Activated naive CD4-positive, alpha-beta T cell treated with anti-CD3 and anti-CD28 coated beads for 36 hours (primary cell): Measurements from ENCODE around the gene FBXO17. TPM values are rescaled to one million over a fixed set of nuclear protein-coding genes. Genes with fewer than 3 reads are reported as not detected.
"Not testable (repeated sequence)": the region's sequence is repeated elsewhere in the genome, so short reads cannot be mapped to it uniquely, and the experiment has no call there.

Source experiments
- CTCF ChIA-PET: fragments of 350-600 bp; sonication (Branson Sonifier 250); formaldehyde crosslinking; loops from one replicate; lab custom pipeline; 2021; ENCODE audit warnings: antibody characterized with exemption; lab: Charles Lee
- DNase-seq: peaks from one replicate; pipeline ENCODE4 v3.0.0-alpha.2; 2020
- H3K27ac Mint-ChIP-seq: one replicate; pipeline ENCODE4 v1.8.0; 2021; ENCODE audit warnings: mild to moderate bottlenecking, mixed read lengths
- H3K27me3 Mint-ChIP-seq: one replicate; pipeline ENCODE4 v1.8.0; 2021; ENCODE audit warnings: low read depth, mixed read lengths
- H3K36me3 Mint-ChIP-seq: one replicate; pipeline ENCODE4 v1.8.0; 2021; ENCODE audit warnings: low read depth, mixed read lengths
- H3K4me1 Mint-ChIP-seq: one replicate; pipeline ENCODE4 v1.8.0; 2021; ENCODE audit warnings: low read depth, mixed read lengths
- H3K4me3 Mint-ChIP-seq: one replicate; pipeline ENCODE4 v1.8.0; 2021; ENCODE audit warnings: mild to moderate bottlenecking, moderate library complexity, mixed read lengths
- H3K9me3 Mint-ChIP-seq: one replicate; pipeline ENCODE4 v1.8.0; 2021; ENCODE audit warnings: mixed read lengths
- intact Hi-C: fragments of 100-400 bp; cut with micrococcal nuclease; formaldehyde crosslinking; loops from one replicate; pipeline ENCODE4 v1.15.1; 2023
- total RNA-seq, 2 experiments: library from RNA; stranded (reverse); gene quantifications; one replicate each; pipeline ENCODE4 v1.2.3, GENCODE V29; 2021

The FBXO17 gene
- total RNA-seq, 2 experiments from 2014 or later: 0.07 TPM; not detected in 1

- H3K4me1 Mint-ChIP-seq, H3K9me3 Mint-ChIP-seq, H3K27ac Mint-ChIP-seq, DNase-seq, H3K4me3 Mint-ChIP-seq, H3K36me3 Mint-ChIP-seq, intact Hi-C loops: not testable (repeated sequence)
- CTCF ChIA-PET: interaction anchor here (1.0 kb wide), 1 partner anchor 67 kb away, joined by 3 read pairs; the partner anchor contains the start of genes MRPS12 and SARS2
- H3K27me3 Mint-ChIP-seq: peaks cover 17% of the 10 kb centered on the region
Measured at GRCh38 chr19:38997576-38997975, 22.0 kb upstream of the FBXO17 start.

- peaks cover 27% of the 10 kb centered on the region for H3K27me3 Mint-ChIP-seq
- no peaks in the 10 kb centered on the region for H3K36me3 Mint-ChIP-seq
- DNase-seq: no peak
- no peak overlapping the region for H3K27ac Mint-ChIP-seq
- intact Hi-C loops: no loop called here
- no peaks in the 10 kb centered on the region for H3K9me3 Mint-ChIP-seq
- CTCF ChIA-PET: no interaction called here
- H3K4me3 Mint-ChIP-seq: no peak overlapping the region
- H3K4me1 Mint-ChIP-seq: no peaks in the 10 kb centered on the region
Measured at GRCh38 chr19:38993271-38993670, 17.7 kb upstream of the FBXO17 start.

GRCh38 chr19:38990949-38991697 lies 15.6 kb upstream of the FBXO17 start:
- Mint-ChIP-seq H3K36me3 (no peaks in the 10 kb centered on the region), H3K27ac (no peak overlapping the region), H3K27me3 (peaks cover 27% of the 10 kb centered on the region), H3K9me3 (no peaks in the 10 kb centered on the region), H3K4me3 (no peak overlapping the region), H3K4me1 (no peaks in the 10 kb centered on the region)
- CTCF ChIA-PET: no interaction called here
- DNase-seq: no peak
- intact Hi-C loops: no loop called here

DNA sequence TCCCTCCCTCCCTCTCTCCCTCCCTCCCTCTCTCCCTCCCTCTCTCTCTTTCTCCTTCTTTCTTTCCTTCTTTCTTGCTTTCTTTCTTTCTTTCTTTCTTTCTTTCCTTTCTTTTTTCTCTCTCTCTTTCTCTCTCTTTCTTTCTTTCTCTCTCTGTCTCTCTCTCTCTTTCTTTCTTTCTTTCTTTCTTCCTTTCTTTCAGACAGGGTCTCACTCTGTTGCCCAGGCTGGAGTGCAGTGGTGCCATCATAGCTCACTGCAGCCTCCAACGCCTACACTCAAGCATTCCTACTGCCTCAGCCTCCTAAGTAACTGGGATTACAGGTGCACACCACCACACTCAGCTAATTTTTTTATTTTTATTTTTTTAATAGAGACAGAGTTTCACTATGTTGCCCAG lies 14.1 kb upstream of the FBXO17 start:
- H3K36me3 Mint-ChIP-seq, DNase-seq, CTCF ChIA-PET, intact Hi-C loops, H3K9me3 Mint-ChIP-seq, H3K27ac Mint-ChIP-seq, H3K4me3 Mint-ChIP-seq, H3K4me1 Mint-ChIP-seq: not testable (repeated sequence)
- H3K27me3 Mint-ChIP-seq: peaks cover 25% of the 10 kb centered on the region

- Mint-ChIP-seq H3K27me3 (peaks cover 21% of the 10 kb centered on the region), H3K27ac (no peak overlapping the region), H3K36me3 (no peaks in the 10 kb centered on the region), H3K4me3 (no peak overlapping the region), H3K4me1 (no peaks in the 10 kb centered on the region), H3K9me3 (peaks cover 2% of the 10 kb centered on the region)
- DNase-seq: no peak
- intact Hi-C loops: no loop called here
- CTCF ChIA-PET: no interaction called here
Measured at GRCh38 chr19:38989066-38989605, 13.6 kb upstream of the FBXO17 start.

DNA sequence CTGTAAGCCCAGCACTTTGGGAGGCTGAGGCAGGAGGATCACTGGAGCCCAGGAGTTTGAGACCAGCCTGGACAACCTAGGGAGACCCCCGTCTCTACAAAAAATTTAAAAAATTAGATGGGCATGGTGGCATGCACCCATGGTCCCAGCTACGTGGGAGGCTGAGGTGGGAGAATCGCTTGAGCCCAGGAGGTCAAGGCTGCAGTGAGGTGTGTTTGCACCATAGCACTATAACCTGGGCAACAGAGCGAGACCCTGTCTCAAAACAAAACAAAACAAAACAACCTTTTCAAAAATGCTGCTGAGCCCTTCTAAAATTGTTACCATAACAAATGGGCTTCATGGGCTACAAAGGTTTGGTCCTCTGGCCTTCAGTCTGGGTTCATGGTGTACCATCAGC lies 13.1 kb upstream of the FBXO17 start:
- peaks cover 19% of the 10 kb centered on the region for H3K27me3 Mint-ChIP-seq
- H3K36me3 Mint-ChIP-seq, H3K27ac Mint-ChIP-seq, intact Hi-C loops, H3K4me1 Mint-ChIP-seq, H3K4me3 Mint-ChIP-seq, CTCF ChIA-PET, DNase-seq, H3K9me3 Mint-ChIP-seq: not testable (repeated sequence)

DNA sequence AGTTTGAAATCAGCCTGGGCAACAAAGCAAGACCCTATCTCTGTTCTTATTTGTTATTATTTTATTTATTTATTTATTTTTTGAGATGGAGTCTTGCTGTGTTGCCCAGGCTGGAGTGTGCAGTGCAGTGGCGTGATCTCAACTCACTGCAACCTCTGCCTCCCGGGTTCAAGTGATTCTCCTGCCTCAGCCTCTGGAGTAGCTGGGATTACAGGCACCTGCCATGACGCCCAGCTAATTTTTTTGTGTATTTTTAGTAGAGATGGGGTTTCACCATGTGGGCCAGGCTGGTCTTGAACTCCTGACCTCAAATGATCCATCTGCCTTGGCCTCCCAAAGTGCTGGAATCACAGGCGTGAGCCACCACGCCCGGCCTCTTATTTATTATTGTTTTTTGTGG lies 12.2 kb upstream of the FBXO17 start:
- intact Hi-C loops, H3K4me3 Mint-ChIP-seq, H3K36me3 Mint-ChIP-seq, H3K9me3 Mint-ChIP-seq, H3K4me1 Mint-ChIP-seq, H3K27ac Mint-ChIP-seq, DNase-seq, CTCF ChIA-PET: not testable (repeated sequence)
- H3K27me3 Mint-ChIP-seq: peaks cover 11% of the 10 kb centered on the region

- Mint-ChIP-seq H3K27ac (no peak overlapping the region), H3K9me3 (peaks cover 7% of the 10 kb centered on the region), H3K4me3 (no peak overlapping the region), H3K4me1 (no peaks in the 10 kb centered on the region), H3K36me3 (no peaks in the 10 kb centered on the region), H3K27me3 (peaks cover 3% of the 10 kb centered on the region)
- DNase-seq: no peak
- intact Hi-C loops: no loop called here
- CTCF ChIA-PET: no interaction called here
Measured at GRCh38 chr19:38985262-38985661, 9.7 kb upstream of the FBXO17 start.

DNA sequence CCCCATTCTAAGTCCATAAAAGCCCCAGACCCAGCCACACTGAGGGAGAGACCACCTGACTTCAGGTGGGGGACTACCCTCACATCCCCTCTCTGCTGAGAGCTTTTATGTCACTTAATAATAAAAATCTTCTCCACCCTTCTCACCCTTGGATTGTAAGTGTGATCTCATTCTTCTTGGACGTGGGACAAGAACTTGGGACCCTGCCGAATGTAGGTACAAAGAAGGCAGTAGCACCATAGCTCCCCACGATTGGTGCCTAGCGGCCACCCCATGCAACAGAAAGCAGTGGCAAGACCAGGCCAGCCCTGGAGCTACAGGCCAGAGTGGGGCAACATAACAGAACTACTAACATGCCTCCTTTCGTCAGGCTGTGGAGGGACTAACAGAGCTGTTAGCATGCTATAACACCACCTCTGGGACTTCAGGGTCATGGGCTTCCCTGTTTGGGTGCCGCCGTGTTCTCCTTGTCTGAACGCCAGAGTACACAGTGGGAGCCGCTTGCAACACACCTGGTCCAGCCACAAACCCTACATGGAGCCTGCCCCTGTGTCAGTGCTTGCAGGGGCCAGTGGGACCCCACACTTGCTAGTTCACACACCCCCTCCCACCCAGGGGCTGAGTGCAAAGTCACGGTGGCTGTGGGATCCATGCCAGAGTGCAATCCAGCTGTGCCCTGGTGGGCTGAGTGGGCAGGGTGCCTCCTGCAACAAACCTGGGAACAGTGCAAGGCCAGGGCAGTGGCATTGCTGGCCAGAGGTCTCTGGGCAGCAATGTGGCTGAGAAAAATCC lies 5.2 kb upstream of the FBXO17 start:
- DNase-seq: no peak
- Mint-ChIP-seq H3K36me3 (no peaks in the 10 kb centered on the region), H3K27me3 (peaks cover 14% of the 10 kb centered on the region), H3K4me3 (no peak overlapping the region), H3K4me1 (peaks cover 16% of the 10 kb centered on the region), H3K9me3 (peaks cover 7% of the 10 kb centered on the region), H3K27ac (no peak overlapping the region)
- intact Hi-C loops: no loop called here
- CTCF ChIA-PET: no interaction called here

DNA sequence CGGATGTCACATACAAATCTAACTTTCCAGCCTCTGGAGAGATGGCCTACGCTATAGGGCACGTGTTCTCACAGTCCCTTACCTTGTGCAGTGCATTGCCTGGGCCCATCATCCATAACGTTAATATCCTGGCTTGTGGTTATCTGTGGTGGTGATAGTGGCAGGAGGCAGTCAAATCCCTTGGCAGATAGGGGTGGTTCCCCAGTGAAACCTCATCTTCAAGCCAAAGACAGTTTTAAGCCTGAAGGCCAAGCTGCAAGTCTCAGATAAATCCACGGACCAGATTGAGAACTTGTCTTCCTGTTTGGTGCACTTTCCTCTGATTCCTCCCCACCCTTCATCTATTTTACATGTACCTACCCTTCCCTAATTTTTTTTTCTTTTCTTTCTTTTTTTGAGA lies 4.3 kb upstream of the FBXO17 start:
- intact Hi-C loops: no loop called here
- Mint-ChIP-seq H3K27ac (no peak overlapping the region), H3K4me1 (peaks cover 19% of the 10 kb centered on the region), H3K4me3 (no peak overlapping the region), H3K36me3 (no peaks in the 10 kb centered on the region), H3K27me3 (peaks cover 18% of the 10 kb centered on the region), H3K9me3 (peaks cover 5% of the 10 kb centered on the region)
- CTCF ChIA-PET: no interaction called here
- no peak for DNase-seq

GRCh38 chr19:38978326-38978689 lies 2.8 kb upstream of the FBXO17 start:
- Mint-ChIP-seq H3K9me3 (peaks cover 5% of the 10 kb centered on the region), H3K27ac (no peak overlapping the region), H3K4me1 (peaks cover 20% of the 10 kb centered on the region), H3K27me3 (peaks cover 23% of the 10 kb centered on the region), H3K36me3 (no peaks in the 10 kb centered on the region), H3K4me3 (no peak overlapping the region)
- intact Hi-C loops: loop anchor here (1.0 kb wide), 1 partner anchor 16 kb away; no protein-coding TSS in a partner anchor
- CTCF ChIA-PET: no interaction called here
- DNase-seq: no peak

- intact Hi-C loops: loop anchor here (1.0 kb wide), 1 partner anchor 15 kb away; no protein-coding TSS in a partner anchor
- peaks cover 5% of the 10 kb centered on the region for H3K9me3 Mint-ChIP-seq
- peaks cover 20% of the 10 kb centered on the region for H3K4me1 Mint-ChIP-seq
- peaks cover 23% of the 10 kb centered on the region for H3K27me3 Mint-ChIP-seq
- no peaks in the 10 kb centered on the region for H3K36me3 Mint-ChIP-seq
- CTCF ChIA-PET: interaction anchor here (0.6 to 1.3 kb wide), 4 partner anchors 16 to 160 kb away, joined by 3 to 5 read pairs (median 4); no protein-coding TSS in a partner anchor
- no peak overlapping the region for H3K4me3 Mint-ChIP-seq
- H3K27ac Mint-ChIP-seq: no peak overlapping the region
- peak; percentile 76 for DNase-seq
Measured at GRCh38 chr19:38977445-38978325, 2.1 kb upstream of the FBXO17 start.
